ENCODE results near the gene KIAA1191.
"Not testable (repeated sequence)": the region's sequence is repeated elsewhere in the genome, so short reads cannot be mapped to it uniquely, and the experiment has no call there.

KIAA1191 gene

GRCh38 chr5:176305356-176305755 is 56.2 kb downstream of the KIAA1191 start:
- not testable (repeated sequence) for DNase-seq
